Measurements from ENCODE around the gene LCN2.

The LCN2 gene

DNA sequence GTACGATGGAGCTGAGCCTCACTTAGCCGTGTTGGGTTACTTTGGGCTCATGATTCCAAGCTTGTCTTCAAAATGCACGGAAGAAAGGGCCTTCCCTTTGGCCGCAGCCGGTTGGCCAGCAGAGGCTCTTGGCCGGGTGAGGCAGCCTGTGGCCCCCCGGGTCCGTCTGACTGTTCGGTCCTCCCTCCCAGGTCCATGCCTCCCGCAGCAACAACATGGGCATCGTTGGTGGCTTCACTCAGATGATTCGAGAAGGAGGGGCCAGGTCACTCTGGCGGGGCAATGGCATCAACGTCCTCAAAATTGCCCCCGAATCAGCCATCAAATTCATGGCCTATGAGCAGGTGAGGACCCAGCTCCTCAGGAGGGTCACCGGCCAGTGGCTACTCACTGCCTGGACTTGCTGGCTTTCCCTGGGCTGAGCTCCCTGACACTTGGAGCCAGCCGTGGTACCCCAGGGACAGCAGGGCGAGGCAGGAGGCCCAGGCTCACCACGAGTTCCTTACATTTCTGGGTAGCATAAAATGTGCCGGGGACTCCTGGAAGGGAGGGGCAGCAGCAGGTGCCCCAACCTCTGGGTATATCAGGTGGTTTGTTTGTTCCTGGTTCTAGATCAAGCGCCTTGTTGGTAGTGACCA is 43.6 kb upstream of the LCN2 start:
- no peaks in the 10 kb centered on the region for H3K9me2 ChIP-seq (replicated peaks; ENCODE audit: insufficient read depth, low read length)
- H3K4me2 ChIP-seq (ENCODE audit: low read depth, low read length, poor library complexity, severe bottlenecking), result no peak overlapping the region
- no peak overlapping the region for H3K9ac ChIP-seq (ENCODE audit: low read length)
- H4K20me1 ChIP-seq (ENCODE audit: low read depth, low read length), result no peaks in the 10 kb centered on the region
- H3K27me3 ChIP-seq (ENCODE audit: low read length), result no peaks in the 10 kb centered on the region
- H3K4me3 ChIP-seq (ENCODE audit: insufficient read depth, low read length, poor library complexity, severe bottlenecking), result no peak overlapping the region
- TF ChIP-seq EZH2phosphoT487 (conservative IDR thresholded peaks at IDR 0.05; ENCODE audit: low read length), result no peak
- TF ChIP-seq, protein P1, sequence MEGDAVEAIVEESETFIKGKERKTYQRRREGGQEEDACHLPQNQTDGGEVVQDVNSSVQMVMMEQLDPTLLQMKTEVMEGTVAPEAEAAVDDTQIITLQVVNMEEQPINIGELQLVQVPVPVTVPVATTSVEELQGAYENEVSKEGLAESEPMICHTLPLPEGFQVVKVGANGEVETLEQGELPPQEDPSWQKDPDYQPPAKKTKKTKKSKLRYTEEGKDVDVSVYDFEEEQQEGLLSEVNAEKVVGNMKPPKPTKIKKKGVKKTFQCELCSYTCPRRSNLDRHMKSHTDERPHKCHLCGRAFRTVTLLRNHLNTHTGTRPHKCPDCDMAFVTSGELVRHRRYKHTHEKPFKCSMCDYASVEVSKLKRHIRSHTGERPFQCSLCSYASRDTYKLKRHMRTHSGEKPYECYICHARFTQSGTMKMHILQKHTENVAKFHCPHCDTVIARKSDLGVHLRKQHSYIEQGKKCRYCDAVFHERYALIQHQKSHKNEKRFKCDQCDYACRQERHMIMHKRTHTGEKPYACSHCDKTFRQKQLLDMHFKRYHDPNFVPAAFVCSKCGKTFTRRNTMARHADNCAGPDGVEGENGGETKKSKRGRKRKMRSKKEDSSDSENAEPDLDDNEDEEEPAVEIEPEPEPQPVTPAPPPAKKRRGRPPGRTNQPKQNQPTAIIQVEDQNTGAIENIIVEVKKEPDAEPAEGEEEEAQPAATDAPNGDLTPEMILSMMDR (IDR thresholded peaks at IDR 0.05; ENCODE audit: insufficient read depth, low read length, poor library complexity, severe bottlenecking), result no peak
- no peak overlapping the region for H2AFZ ChIP-seq (ENCODE audit: low read depth, low read length, severe bottlenecking)
- no peak overlapping the region for H3K27ac ChIP-seq (ENCODE audit: low read depth, low read length)
- no peaks in the 10 kb centered on the region for H3K36me3 ChIP-seq (ENCODE audit: low read length)
- no peaks in the 10 kb centered on the region for H3K9me3 ChIP-seq (ENCODE audit: insufficient read depth, low read length)
- 0 out of 2 replicates have a peak, but pooled peaks cover 7% of the 10 kb centered on the region for H3F3A ChIP-seq (ENCODE audit: insufficient read depth)
- H3K79me2 ChIP-seq (ENCODE audit: insufficient read depth, low read length), result no peaks in the 10 kb centered on the region

GRCh38 chr9:128106181-128106939 is 42.9 kb upstream of the LCN2 start:
- no peak overlapping the region for H3K9ac ChIP-seq (ENCODE audit: low read length)
- H3K79me2 ChIP-seq (ENCODE audit: insufficient read depth, low read length), result no peaks in the 10 kb centered on the region
- no peak overlapping the region for H3K4me3 ChIP-seq (ENCODE audit: insufficient read depth, low read length, poor library complexity, severe bottlenecking)
- no peak overlapping the region for H3K27ac ChIP-seq (ENCODE audit: low read depth, low read length)
- H3K9me3 ChIP-seq (ENCODE audit: insufficient read depth, low read length), result no peaks in the 10 kb centered on the region
- H3K9me2 ChIP-seq (replicated peaks; ENCODE audit: insufficient read depth, low read length), result no peaks in the 10 kb centered on the region
- H3F3A ChIP-seq (ENCODE audit: insufficient read depth), result 0 out of 2 replicates have a peak, but pooled peaks cover 11% of the 10 kb centered on the region
- TF ChIP-seq, protein P1 (IDR thresholded peaks at IDR 0.05; ENCODE audit: insufficient read depth, low read length, poor library complexity, severe bottlenecking), result no peak
- TF ChIP-seq EZH2phosphoT487 (conservative IDR thresholded peaks at IDR 0.05; ENCODE audit: low read length), result no peak
- H3K4me2 ChIP-seq (ENCODE audit: low read depth, low read length, poor library complexity, severe bottlenecking), result no peak overlapping the region
- H3K27me3 ChIP-seq (ENCODE audit: low read length), result no peaks in the 10 kb centered on the region
- H3K36me3 ChIP-seq (ENCODE audit: low read length), result no peaks in the 10 kb centered on the region
- H2AFZ ChIP-seq (ENCODE audit: low read depth, low read length, severe bottlenecking), result no peak overlapping the region
- H4K20me1 ChIP-seq (ENCODE audit: low read depth, low read length), result no peaks in the 10 kb centered on the region

DNA sequence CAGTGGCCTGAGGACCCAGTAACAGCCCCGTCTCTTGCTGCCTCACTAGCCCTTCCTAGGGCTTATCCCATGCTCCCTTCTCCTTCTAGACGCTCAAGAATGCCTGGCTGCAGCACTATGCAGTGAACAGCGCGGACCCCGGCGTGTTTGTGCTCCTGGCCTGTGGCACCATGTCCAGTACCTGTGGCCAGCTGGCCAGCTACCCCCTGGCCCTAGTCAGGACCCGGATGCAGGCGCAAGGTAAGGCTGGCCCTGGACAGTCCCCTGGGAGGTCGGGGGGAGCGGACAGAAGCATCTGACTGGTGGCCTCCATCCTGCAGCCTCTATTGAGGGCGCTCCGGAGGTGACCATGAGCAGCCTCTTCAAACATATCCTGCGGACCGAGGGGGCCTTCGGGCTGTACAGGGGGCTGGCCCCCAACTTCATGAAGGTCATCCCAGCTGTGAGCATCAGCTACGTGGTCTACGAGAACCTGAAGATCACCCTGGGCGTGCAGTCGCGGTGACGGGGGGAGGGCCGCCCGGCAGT is 42.2 kb upstream of the LCN2 start:
- Histone ChIP-seq H3K4me2 (ENCODE audit: low read depth, low read length, poor library complexity, severe bottlenecking) (no peak overlapping the region), H4K20me1 (ENCODE audit: low read depth, low read length) (no peaks in the 10 kb centered on the region), H3F3A (ENCODE audit: insufficient read depth) (0 out of 2 replicates have a peak, but pooled peaks cover 11% of the 10 kb centered on the region), H3K79me2 (ENCODE audit: insufficient read depth, low read length) (no peaks in the 10 kb centered on the region), H3K27ac (ENCODE audit: low read depth, low read length) (no peak overlapping the region), H3K27me3 (ENCODE audit: low read length) (no peaks in the 10 kb centered on the region), H3K9ac (ENCODE audit: low read length) (no peak overlapping the region), H3K36me3 (ENCODE audit: low read length) (no peaks in the 10 kb centered on the region), H3K9me2 (replicated peaks; ENCODE audit: insufficient read depth, low read length) (no peaks in the 10 kb centered on the region), H2AFZ (ENCODE audit: low read depth, low read length, severe bottlenecking) (no peak overlapping the region), H3K4me3 (ENCODE audit: insufficient read depth, low read length, poor library complexity, severe bottlenecking) (no peak overlapping the region), H3K9me3 (ENCODE audit: insufficient read depth, low read length) (no peaks in the 10 kb centered on the region)
- no peak for TF ChIP-seq EZH2phosphoT487 (conservative IDR thresholded peaks at IDR 0.05; ENCODE audit: low read length)
- TF ChIP-seq, protein P1 (IDR thresholded peaks at IDR 0.05; ENCODE audit: insufficient read depth, low read length, poor library complexity, severe bottlenecking), result no peak
